Measurements from ENCODE around the gene FAM174B. TPM values are rescaled to one million over a fixed set of nuclear protein-coding genes. Genes with fewer than 3 reads are reported as not detected.

FAM174B gene
- total RNA-seq, 1 donor, result 5.1 TPM

GRCh38 chr15:92634671-92635201 is 20.8 kb downstream of the FAM174B start:
- Histone ChIP-seq H3K4me1 (ENCODE audit: insufficient read depth, low read length) (no peaks in the 10 kb centered on the region), H3K4me3 (ENCODE audit: insufficient read depth, low read length) (no peak overlapping the region), H3K27ac (ENCODE audit: low read depth, low read length) (no peak overlapping the region), H2AFZ (ENCODE audit: low read length) (no peak overlapping the region), H3K36me3 (ENCODE audit: insufficient read depth, low read length) (no peaks in the 10 kb centered on the region), H4K20me1 (ENCODE audit: insufficient read depth, low read length) (no peaks in the 10 kb centered on the region), H3K79me2 (ENCODE audit: insufficient read depth, low read length) (no peaks in the 10 kb centered on the region), H3K9me3 (ENCODE audit: low read depth, low read length) (no peaks in the 10 kb centered on the region), H3K4me2 (ENCODE audit: insufficient read depth, low read length) (no peak overlapping the region), H3K27me3 (ENCODE audit: insufficient read depth, low read length) (no peaks in the 10 kb centered on the region)
- no peak for TF ChIP-seq CTCF (IDR thresholded peaks at IDR 0.05; ENCODE audit: extremely low read depth, low read depth, low read length)
- DNase-seq (ENCODE audit: insufficient read length, low spot score, missing footprints), result no peak

GRCh38 chr15:92634060-92634459 is 21.5 kb downstream of the FAM174B start:
- TF ChIP-seq CTCF (IDR thresholded peaks at IDR 0.05; ENCODE audit: extremely low read depth, low read depth, low read length), result no peak
- Histone ChIP-seq H3K4me2 (ENCODE audit: insufficient read depth, low read length) (no peak overlapping the region), H3K27ac (ENCODE audit: low read depth, low read length) (no peak overlapping the region), H3K36me3 (ENCODE audit: insufficient read depth, low read length) (no peaks in the 10 kb centered on the region), H2AFZ (ENCODE audit: low read length) (no peak overlapping the region), H3K9me3 (ENCODE audit: low read depth, low read length) (no peaks in the 10 kb centered on the region), H3K79me2 (ENCODE audit: insufficient read depth, low read length) (no peaks in the 10 kb centered on the region), H4K20me1 (ENCODE audit: insufficient read depth, low read length) (no peaks in the 10 kb centered on the region), H3K4me1 (ENCODE audit: insufficient read depth, low read length) (no peaks in the 10 kb centered on the region), H3K27me3 (ENCODE audit: insufficient read depth, low read length) (no peaks in the 10 kb centered on the region), H3K4me3 (ENCODE audit: insufficient read depth, low read length) (no peak overlapping the region)
- DNase-seq (ENCODE audit: insufficient read length, low spot score, missing footprints), result no peak

- TF ChIP-seq CTCF (IDR thresholded peaks at IDR 0.05; ENCODE audit: extremely low read depth, low read depth, low read length), result no peak
- DNase-seq (ENCODE audit: insufficient read length, low spot score, missing footprints), result no peak
- Histone ChIP-seq H3K4me1 (ENCODE audit: insufficient read depth, low read length) (no peaks in the 10 kb centered on the region), H4K20me1 (ENCODE audit: insufficient read depth, low read length) (no peaks in the 10 kb centered on the region), H3K27me3 (ENCODE audit: insufficient read depth, low read length) (no peaks in the 10 kb centered on the region), H3K4me3 (ENCODE audit: insufficient read depth, low read length) (no peak overlapping the region), H3K27ac (ENCODE audit: low read depth, low read length) (no peak overlapping the region), H3K9me3 (ENCODE audit: low read depth, low read length) (no peaks in the 10 kb centered on the region), H3K36me3 (ENCODE audit: insufficient read depth, low read length) (no peaks in the 10 kb centered on the region), H3K79me2 (ENCODE audit: insufficient read depth, low read length) (no peaks in the 10 kb centered on the region), H2AFZ (ENCODE audit: low read length) (no peak overlapping the region), H3K4me2 (ENCODE audit: insufficient read depth, low read length) (no peak overlapping the region)
These were observed 22.2 kb downstream of the FAM174B start for GRCh38 chr15:92633418-92633817.

GRCh38 chr15:92633001-92633400 is 22.6 kb downstream of the FAM174B start:
- Histone ChIP-seq H3K27ac (ENCODE audit: low read depth, low read length) (no peak overlapping the region), H3K79me2 (ENCODE audit: insufficient read depth, low read length) (no peaks in the 10 kb centered on the region), H2AFZ (ENCODE audit: low read length) (no peak overlapping the region), H3K4me3 (ENCODE audit: insufficient read depth, low read length) (no peak overlapping the region), H4K20me1 (ENCODE audit: insufficient read depth, low read length) (no peaks in the 10 kb centered on the region), H3K4me1 (ENCODE audit: insufficient read depth, low read length) (no peaks in the 10 kb centered on the region), H3K9me3 (ENCODE audit: low read depth, low read length) (no peaks in the 10 kb centered on the region), H3K4me2 (ENCODE audit: insufficient read depth, low read length) (no peak overlapping the region), H3K27me3 (ENCODE audit: insufficient read depth, low read length) (no peaks in the 10 kb centered on the region), H3K36me3 (ENCODE audit: insufficient read depth, low read length) (no peaks in the 10 kb centered on the region)
- TF ChIP-seq CTCF (IDR thresholded peaks at IDR 0.05; ENCODE audit: extremely low read depth, low read depth, low read length), result no peak
- no peak for DNase-seq (ENCODE audit: insufficient read length, low spot score, missing footprints)

Measured in osteoblast (primary cell).